Activated CD8-positive, alpha-beta memory T cell treated with anti-CD3 and anti-CD28 coated beads, Interleukin-2, amount 50 U/mL, for 24 hours (primary cell): ENCODE measurements around the gene ADCY1.

Experiments used
- DNase-seq: peaks from one replicate; pipeline ENCODE4 v3.0.0-alpha.2; 2020; ENCODE audit errors: extremely low read depth

Gene ADCY1

DNA sequence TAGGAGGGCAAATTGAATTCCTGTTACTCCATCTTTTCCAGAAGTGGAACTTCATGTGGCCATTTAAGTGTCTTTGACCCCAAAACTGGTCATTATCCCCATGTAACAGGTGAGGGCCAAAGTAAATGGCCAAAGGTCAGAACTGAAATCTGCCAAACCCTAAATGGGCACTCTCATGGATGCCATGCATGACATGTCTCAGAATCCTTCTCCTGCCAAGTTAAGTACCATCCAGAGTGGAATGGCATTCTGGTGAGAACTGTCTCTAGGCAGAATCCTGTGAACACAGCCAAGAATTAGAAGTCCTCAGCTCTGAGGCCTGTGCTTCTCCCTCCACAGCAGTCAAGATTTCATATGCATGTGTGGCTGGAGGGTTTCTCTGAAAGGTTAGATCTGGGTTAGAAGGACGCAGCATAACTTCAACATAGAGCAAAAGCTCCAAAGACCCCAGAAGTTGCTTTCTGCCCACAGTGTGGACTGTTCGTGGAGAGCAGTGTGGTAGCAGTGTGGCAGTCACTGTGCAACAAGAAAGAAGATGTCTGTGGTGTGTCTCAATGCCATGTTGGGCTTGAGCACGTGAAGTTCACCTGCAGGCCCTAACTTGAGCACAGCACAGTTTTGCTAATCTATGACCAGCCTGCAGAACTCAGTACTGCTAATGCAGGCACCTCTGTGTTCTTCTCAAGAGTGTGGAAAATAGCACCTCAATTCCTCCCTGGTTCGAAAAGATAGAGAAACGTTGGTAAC, 121.3 kb downstream of the ADCY1 start:
- DNase-seq: no peak

DNA sequence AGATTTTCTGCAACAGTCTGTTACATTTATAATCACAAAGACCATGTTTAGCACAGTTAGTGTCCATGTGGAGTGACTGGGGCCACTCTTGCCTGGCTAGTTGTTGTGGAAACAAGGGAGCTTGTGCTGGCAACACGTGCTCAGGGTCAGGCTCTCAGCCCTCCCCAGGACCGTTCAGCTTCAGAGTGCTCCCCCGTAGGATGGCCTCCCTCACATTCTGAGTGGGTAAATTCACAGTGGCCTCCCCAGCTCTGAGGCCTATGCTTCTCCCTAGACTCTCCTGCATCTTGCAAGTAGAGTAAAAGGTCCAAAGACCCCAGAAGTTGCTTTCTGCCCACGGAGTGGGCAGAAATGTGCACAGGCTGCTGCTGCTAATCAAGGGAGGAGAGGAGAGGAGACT, 122.3 kb downstream of the ADCY1 start:
- DNase-seq: no peak

DNA sequence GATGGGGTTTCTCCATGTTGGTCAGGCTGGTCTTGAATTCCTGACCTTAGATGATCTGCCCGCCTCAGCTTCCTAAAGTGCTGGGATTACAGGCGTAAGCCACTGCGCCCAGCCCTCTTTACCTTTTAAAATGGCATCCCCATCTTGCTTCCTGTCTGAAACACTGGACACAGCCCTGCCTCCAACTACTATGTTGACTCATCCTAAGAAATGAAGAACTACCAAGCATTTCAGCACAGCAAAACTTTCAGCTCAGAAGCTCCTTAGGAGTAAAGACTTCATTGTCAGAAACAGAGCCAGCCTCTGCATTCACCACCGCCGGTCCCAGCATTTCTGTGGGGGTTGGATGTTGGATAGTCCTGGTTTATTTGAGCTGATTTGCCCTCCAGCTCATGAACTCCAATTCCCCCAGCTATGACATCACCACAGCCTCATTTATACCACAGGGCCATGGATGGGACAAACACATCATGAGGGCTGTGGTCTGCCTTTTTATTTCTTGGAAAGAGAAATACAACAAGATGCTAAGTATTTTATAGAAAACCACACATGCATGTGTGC, 123.5 kb downstream of the ADCY1 start:
- DNase-seq: no peak

DNA sequence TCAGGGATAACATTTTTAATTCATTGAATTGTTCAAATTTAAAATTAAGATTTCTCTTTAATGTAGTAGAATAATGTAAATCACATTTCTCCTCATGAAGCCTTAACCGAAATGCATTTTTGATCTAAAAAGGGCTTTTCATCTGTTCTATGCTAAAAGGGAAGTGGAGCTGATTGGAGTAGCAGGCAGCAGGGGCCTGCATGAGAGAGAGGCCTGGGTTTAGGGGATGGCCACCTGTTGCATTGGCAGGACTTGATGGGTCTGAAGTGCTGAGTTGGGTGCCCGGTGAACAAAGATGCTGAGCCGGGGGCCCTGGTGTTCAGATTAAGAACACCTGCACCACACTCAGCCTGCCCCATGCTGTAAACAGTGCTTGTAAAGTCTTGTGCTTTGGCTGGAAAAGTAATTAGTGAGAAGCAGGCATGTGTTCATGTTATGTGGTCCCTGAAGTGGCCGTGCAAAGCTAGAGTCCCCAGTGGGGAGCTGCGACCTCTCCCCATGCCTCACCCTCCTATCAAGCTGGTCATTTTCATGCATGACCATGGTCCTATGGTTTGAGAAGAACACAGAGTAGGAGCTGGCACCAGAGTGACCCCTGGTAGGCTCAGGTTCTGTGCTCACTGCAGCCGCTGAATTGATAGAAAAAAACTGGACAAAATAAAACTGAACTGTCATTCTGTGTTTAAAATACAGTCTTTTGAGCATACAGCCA, 124.3 kb downstream of the ADCY1 start:
- DNase-seq: no peak

DNA sequence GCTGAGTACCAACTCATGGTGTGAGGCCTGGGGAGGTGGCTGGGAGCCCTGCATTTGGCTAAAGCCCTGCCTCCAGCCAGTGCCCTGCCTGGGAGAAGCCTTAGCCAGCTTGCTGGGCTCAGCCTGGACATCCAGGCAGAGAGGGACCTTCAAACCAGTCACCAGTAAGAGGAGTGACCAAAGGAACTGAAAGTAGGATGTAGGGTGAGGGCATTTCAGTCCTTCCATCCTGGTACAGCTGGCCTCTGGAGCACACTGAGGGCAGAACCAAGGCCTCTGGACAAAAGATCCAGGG, 124.8 kb downstream of the ADCY1 start:
- no peak for DNase-seq

GRCh38 chr7:45699726-45700390, 125.7 kb downstream of the ADCY1 start:
- no peak for DNase-seq

- no peak for DNase-seq
Measured at GRCh38 chr7:45700556-45700955, 126.4 kb downstream of the ADCY1 start.

- no peak for DNase-seq
Measured at GRCh38 chr7:45701701-45702510, 127.7 kb downstream of the ADCY1 start.

DNA sequence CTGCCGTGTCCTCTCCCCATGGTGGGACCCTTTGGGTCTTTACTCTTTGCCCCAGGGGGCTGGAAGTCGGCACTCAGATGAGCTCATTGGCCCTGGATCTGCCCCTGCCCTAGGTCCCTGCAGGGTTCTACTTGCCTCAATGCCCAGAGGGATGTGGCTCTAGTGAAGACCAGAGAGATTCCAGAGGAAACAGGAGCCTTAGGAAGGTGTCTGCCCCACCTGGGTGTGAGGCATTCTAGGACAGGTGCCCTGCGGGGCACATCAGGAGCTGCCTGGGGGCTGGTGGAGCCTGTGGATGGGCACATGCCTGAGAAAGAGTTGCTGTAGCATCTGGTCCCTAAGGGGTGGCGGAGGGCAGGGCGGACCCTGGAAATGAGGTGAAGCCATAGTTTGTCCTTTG, 128.6 kb downstream of the ADCY1 start:
- DNase-seq: no peak

DNA sequence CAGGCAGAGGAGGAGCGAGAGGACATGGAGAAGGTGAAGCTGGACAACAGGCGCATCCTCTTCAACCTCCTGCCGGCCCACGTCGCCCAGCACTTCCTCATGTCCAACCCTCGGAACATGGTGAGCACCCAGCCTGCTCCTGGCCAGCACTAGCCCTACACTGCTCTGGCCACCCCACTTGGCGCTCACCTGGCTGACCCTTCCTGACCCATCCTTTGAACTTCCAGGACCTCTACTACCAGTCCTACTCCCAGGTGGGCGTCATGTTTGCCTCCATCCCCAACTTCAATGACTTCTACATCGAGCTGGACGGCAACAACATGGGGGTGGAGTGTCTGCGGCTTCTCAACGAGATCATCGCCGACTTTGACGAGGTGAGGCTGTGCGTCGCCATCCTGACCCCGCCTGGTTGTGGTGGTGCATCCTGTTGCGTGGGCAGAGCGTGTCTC, 129.2 kb downstream of the ADCY1 start:
- DNase-seq: no peak

- DNase-seq: no peak
Measured at GRCh38 chr7:45703911-45704682, 129.9 kb downstream of the ADCY1 start.

DNA sequence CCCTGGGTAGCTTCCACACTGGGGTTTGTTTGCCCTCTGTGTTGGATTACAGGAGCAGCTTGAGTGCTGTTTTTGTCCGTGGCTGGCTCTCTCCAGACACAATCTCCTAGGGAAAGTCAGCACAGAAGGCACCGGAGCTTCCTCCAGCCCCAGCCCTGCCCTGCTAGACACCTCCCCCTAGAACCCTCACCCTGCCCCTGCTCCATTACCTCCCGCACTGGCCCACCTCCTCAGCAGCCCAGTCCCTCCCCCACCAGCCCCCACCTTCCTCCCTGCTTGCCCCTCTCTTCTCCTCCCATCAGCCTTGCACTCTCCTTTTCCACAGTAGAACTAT, 130.5 kb downstream of the ADCY1 start:
- DNase-seq: no peak

DNA sequence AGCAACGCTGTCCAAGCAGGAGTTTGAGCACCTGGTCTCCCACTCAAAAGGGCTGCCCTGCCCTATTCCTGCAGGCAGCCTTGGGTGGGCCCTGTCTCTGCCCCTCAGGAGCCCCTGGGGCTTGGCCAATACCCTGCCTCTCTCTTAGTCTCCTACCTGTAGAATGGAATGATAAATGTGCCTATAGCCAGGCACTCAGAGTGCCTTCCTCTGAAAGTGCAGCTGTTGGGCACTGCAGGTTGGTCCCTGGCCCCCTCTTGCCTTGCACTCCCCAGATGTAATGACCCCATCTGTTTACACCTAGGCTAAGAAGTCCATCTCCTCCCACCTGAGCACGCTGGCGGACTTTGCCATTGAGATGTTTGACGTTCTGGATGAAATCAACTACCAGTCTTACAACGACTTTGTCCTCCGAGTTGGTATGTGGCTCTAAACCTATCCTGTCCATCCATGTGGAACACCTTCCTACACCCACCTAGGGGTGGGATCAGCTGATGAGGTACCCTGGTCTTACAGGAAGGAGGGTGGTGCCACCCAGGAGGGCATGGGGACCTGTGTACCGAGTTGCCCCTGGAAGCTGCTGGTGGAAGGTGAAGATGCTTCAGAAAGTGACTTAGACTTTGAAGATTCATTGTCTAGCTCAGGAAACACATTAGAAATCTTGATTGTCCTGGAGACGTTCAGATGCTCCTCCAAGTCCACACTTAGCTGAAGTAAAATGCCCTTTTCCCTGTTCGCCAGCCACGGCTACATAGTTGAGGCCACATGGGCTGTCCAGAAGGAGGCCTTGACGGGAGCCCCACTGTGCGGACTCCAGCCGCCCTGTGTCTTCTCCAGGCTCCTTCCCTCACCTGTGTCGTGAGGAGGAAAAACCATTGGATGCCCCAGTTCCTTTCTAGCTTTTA, 134.1 kb downstream of the ADCY1 start:
- DNase-seq: no peak

- no peak for DNase-seq
Measured at GRCh38 chr7:45709168-45710042, 135.2 kb downstream of the ADCY1 start.

DNA sequence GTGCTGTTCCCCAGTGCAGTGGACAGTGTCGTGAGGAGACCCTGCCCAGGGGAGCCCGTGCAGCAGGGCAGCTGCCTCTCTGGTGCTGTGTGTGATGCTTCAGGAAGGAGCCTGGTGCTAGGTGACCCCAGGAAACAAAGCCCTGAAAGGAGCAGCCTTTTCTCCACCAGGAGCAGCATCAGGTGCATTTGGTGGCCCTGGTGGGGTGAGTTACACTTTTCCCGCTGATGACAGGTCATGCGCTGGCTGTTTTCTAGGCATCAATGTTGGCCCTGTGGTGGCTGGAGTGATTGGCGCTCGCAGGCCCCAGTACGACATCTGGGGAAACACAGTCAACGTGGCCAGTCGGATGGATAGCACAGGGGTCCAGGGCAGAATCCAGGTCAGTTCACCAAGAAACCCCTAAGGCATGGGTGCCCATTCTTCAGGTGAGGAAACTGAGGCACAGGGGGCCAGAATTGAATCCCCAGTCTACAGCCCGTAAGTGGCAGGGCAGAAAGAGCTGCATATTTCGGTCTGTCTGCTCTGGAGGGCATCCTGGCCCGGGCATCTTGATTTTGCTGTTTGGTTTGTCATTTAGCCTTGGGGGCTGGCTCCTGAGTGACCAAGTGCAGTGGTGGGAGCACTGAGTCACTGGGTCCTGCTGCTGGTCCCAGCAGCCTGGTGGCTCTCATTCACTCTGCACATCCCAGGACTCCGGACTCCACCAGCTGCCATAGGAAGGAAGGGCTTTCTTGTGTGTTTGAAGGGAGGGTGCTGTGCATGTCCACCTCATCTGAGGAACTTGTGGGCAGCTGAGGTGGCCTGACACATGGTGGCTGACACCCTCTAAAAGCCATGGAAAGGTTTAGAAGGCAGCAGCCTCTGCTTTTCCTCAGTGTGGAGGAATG, 136.3 kb downstream of the ADCY1 start:
- no peak for DNase-seq

- DNase-seq: no peak
Measured at GRCh38 chr7:45711161-45711490, 137.0 kb downstream of the ADCY1 start.

- DNase-seq: no peak
Measured at GRCh38 chr7:45712057-45712689, 138.0 kb downstream of the ADCY1 start.
